ENCODE measurements around the gene MAFB.

DNA sequence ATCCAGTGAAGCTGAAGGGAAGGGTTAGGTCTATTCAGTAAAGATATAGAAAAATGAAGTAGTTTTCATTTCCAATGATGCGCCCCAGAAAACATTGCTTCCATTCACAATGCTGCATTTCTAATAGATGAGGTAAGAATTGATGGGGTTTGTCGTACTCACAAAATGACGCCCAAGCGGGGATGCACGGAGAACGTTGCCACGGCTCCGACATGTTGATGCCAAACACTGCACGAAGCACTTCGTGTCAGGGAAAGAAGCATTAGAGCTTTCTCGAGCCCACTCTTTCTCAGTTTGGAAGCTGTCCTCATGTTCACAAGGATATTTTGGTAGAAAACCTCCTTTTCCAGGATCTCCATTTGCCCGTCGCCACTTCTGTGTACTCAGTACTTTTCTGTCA lies 21.6 kb upstream of the MAFB start:
- TF ChIP-seq, protein P1, sequence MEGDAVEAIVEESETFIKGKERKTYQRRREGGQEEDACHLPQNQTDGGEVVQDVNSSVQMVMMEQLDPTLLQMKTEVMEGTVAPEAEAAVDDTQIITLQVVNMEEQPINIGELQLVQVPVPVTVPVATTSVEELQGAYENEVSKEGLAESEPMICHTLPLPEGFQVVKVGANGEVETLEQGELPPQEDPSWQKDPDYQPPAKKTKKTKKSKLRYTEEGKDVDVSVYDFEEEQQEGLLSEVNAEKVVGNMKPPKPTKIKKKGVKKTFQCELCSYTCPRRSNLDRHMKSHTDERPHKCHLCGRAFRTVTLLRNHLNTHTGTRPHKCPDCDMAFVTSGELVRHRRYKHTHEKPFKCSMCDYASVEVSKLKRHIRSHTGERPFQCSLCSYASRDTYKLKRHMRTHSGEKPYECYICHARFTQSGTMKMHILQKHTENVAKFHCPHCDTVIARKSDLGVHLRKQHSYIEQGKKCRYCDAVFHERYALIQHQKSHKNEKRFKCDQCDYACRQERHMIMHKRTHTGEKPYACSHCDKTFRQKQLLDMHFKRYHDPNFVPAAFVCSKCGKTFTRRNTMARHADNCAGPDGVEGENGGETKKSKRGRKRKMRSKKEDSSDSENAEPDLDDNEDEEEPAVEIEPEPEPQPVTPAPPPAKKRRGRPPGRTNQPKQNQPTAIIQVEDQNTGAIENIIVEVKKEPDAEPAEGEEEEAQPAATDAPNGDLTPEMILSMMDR (tag by site-specific recombination; IDR thresholded peaks at IDR 0.05): no peak
- TF ChIP-seq ZNF350 (tag by site-specific recombination; IDR thresholded peaks at IDR 0.05): no peak

Measured in HEK293 (cell line).